Limb (tissue), 2 donors: ENCODE results near the gene MED9.

Source experiments
- DNase-seq, 2 donors: peaks; one replicate each; pipeline ENCODE4 v3.0.0-alpha.2; 2016; ENCODE audit errors: extremely low spot score in 2 of 2

Gene MED9

DNA sequence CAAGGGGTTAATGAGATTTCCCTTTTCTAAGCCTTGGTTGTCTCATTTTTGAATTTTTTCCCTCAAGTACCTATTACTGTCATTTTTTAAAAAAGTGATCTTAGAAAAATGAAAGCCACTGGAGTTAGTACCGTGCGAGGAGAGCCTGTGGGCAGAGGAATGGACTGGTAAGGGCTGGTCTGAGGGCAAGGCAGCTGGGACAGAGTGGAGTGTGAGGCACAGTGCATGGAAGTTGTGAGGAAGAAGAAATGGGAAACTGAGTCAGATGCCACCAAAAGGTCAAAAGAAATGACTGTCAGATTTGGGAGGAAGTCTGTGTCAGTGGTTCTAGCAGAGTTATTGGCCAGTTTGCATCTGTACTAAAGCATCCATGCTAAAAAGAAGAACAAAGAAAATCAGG, 11.2 kb downstream of the MED9 start:
- no peak for DNase-seq

DNA sequence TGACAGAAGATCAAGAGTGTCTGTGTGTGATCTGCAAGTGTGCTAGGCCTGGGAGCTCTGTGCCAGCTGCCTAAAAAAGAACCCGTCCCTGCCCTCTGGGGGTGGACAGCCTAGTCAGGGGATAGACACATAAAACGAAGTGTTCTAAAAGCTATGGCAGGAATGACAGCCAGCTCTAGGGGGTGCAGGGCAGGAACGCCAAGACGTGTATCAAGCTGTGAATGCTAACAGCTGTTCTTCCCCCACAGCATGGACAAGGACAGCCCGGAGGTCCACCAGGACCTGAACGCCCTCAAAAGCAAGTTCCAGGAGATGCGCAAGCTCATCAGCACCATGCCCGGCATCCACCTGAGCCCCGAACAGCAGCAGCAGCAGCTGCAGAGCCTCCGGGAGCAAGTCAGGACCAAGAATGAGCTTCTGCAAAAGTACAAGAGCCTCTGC, 14.3 kb downstream of the MED9 start:
- DNase-seq, result no peak

DNA sequence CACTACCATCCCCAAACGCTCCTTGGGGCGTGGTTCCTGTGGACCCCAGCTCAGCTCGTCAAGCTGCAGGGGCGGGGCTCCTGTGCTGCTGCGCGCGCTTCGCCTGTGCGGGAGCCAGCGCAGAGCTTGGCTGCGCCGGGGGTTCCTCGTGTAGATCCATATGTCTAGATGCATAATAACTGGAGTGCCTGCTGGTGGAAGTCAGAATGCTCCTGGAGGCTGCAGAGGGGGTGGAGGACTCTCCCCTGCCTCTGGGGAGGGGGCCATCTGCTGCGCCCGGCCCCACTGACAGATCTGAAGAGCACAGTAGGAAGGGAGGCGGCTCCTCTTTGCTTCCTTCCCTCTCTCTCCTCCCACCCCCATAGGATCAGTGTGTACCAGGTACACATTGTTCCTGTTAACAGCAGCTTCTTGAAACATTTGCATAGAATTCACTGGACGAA, 14.8 kb downstream of the MED9 start:
- DNase-seq, result no peak

DNA sequence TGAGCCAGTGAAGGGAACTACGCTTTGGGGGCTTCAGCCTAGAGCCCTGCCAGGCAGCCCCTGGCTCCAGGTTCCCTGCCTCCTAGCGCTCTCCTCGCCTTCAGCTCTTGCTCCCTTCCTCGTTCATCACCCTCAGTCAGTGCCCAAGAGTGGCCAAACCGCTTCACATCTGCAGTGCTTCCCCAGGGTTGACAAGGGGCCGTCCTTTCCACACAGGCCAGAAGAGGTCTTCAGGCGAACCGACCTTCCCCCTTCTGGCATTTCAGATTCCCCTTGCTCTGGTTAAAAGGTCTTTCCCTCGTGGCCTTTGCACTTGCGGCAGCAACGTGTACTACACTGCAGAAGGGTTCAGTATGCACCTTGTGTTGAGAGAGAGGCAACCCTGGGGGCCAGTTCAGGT, 15.3 kb downstream of the MED9 start:
- no peak for DNase-seq

DNA sequence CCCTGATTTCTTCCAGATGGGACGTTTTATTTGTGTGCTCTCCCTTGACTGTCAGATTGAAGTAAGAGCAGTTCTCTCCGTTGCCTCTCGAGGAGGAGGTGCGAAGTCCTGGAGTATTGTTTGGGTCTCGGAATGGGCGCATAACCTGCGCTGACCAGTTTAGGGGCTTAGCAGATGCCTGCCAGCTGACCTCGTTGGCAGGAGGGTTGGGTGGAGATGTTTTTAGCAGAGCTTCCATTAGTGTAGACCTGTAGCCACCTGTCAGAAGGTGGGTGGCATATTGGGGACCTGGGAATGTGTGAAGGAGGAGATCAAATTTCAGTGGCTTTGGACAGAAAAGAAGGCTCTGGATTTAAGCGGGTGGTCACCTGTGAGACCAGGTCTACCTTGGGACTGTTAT, 15.8 kb downstream of the MED9 start:
- no peak for DNase-seq

DNA sequence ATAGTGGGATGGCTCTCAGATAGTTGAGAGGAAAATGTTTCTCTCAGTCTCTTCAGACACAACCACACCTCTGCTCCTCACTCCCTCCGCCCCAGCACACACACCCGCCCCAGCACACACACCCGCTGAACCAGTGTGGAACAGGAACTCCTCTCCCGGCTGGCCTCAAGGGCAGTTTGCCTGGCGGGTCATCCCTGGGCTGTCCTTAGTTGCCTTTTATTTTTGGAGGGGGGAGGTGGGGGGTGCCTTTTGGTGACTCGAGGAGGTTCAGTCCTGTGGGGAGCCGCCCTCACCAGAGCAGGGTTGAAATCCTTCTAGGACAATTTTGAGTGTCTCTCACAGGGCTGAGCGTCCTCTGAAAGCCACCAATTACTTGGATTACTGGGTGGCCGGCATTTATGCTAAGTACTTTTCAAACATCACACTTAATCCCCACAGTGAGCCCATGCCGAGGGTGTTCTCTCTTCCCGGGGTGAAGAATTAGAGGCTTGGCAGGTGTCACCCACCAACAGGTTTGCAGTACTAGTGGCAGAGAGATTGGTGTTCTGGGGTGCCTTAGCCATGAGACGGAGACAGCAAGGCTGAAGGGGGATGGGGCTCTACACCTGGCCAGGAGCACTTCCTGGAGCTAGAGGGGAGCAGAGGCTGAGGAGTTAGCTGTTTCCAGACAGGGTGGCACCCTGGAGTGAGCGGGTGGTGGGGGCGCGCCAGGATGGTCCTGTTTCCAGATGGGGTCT, 16.6 kb downstream of the MED9 start:
- peak in 1 of 2 donors; percentile 33 for DNase-seq

DNA sequence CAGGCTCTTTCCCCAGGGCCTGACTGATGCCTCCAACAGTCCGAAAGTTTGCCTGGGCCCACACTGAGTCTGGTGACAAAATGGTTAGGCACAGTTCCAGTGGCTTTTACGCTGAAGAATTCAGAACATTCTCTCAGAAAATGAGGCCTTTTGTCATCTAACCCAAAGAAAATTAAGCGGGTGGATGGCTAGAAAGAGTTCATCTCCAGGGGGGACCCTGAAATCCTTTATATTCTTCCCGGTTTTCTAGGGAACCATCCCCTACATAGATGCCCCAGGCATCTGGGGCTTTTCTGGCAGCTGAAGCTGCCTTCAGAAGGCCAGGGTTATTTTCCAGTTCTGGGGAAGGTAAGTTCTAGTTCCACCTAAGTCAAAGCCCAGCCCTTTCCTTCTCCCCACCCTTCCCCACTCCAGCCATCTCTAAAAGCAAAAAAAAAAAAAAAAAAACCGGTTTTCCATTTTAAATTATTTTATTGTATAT, 17.2 kb downstream of the MED9 start:
- no peak for DNase-seq

DNA sequence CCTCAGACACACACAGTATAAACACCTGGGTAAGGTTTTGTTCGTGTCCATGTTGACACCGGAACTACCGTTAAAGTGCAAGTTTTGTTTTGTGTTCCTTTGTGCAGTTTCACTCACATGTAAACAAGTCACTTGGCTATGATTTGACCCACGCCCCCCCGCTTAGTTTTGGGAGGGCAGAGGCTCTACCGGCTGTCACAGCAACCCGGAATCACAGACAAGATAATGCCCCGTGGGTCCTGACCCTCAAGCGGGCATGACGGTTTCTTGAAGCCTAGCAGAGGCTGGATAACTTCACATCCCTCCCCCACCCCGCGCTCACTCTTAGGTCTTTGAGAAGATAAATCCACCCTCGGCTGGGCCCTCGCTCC, 17.7 kb downstream of the MED9 start:
- no peak for DNase-seq

DNA sequence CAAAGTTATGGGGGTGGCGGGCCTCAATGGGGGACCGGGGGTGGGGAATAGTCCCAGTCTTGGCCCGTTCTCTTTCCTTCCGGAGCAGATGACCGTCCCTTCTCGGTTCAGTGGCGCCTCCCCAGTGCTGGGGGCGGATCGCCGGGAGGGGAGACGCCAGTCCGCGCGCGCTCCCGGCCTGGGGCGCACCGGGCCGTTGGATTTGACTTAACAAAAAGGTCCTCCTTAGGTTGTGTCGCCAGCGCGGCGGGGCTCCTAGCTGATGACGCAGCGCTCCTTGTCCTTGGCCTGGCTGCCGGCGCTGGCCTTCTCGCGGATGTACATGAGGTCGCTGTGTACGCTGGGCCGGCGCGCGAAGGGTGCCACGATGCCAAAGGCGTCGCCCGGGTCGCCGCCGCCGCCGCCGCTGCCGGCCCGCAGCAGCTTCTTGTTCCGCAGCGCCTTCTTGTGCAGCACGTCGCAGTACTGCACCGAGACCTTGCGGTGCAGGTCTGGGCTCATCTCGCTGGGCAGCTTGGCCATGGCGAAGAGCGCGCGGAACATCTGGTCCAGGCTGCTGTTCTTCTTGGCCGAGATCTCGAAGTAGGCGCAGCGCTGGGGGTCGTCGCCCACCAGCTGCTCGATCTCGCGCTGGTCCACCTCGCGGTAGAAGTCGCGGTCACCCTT, 18.2 kb downstream of the MED9 start:
- peak in 1 of 2 donors; percentile 64 for DNase-seq

DNA sequence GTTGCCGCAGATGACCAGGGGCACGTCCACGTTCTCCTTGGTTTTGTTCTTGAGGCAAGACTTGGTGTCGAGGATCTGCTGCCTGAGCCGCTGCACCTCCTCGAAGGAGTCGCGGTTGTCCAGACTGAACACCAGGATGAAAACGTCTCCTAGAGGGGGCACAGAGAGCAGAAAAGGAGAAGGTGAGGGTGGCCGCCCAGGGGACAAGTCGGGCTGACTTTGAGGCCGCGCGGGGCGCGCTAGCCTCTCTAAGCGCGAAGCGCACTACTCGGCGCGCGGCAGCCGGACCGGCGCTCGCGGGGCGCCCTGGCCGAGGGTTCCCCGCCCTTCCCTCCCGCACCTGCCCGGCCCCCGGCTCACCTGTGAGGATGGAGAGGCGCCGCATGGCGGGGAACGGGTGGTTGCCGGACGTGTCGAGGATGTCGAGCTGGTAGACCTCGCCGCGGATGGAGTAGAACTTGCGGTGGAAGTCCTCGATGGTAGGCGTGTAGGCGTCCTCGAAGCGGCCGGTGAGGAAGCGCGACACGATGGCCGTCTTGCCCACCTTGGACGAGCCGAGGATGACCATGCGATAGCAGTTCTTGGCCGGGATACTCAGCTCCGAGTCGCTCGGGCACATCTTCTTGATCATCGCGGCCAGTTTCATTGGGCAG, 18.9 kb downstream of the MED9 start:
- DNase-seq, result peak in 1 of 2 donors; percentile 58

DNA sequence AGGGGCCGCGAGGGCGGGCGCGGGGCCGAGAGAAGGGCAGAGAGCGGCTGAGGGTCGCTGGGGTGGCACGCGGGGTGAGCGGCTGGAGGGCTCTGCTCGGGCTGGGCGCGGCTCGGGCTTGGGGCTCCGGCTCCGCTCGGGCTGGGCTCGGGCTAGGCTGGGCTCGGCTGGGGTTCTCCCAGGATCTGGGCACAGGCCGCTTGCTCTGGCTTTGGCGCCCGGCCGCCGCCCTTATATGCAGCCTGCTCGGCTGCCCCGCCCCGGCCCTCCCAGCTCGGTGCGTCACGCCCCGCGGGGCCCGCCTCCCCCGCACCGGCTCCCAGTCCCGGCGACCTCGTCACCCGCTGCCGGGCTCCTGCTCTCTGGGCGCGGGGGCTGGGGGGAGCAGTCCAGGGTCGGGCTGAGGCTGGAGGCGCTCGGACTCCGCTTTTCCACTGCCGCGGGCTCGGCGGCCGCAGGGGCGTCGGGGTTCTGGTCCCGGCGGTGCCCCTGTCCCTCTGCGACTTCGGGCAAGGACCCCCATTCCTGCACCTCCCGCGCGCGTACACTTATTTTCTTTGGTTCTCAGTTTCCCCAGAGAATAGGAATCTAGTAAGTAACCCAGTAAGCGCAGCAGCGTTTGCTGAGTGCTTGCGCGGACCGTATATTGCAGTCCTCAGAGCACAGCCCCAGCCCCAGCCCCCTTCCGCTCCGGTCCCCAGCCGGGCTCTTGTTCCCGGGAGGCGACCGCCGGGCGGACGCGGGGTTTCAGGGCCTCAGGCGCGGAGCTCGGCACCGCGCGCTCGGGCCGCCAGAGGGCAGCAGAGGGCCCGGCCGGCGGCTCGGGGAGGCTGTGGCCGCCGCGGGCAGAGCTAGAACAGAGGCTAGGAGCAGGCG, 19.6 kb downstream of the MED9 start, which contains the start of gene RASD1:
TSS of gene RASD1 (minus strand) at position 207 of the 876 bp plus-strand sequence. CDS start 214 bp downstream, outside the sequence.
- peak; percentile 80 to 90 for DNase-seq

DNA sequence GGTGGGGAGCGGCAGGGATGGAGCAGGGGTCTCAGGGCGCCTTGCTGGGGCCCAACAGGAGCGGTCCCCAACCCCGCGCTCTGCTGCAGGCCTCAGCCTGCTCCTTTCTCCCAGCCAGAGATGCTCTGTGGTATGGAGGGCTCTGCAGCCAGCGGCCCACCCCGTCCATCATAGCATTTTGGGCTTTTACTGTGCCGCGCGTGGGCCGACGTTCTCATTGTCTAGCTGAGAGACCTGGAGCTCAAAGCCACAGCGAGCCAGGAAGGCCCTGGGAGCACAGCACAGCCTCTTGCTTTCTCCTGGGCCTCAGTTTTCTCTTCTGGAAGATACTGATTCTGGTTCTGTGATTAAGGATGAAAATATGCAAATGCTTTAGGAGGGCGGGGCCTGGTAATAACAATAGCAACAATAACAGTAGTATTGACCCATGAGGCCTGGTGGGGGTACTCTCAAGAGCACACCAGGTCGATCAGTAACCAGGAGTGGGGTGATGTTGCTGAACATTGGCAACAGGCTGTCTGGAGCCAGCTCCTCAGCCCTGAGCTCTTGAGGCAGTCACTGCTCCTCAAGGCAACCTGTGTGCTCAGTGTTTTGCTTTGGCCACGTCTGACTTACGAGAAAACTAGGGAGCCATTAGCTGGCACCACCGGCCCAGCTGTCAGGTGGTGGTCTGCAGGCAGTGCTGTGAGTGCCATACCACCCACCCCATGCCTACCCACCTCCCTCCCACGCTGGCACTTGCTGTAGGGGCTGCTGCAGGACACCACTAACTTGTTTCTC, 20.5 kb downstream of the MED9 start:
- DNase-seq, result no peak

DNA sequence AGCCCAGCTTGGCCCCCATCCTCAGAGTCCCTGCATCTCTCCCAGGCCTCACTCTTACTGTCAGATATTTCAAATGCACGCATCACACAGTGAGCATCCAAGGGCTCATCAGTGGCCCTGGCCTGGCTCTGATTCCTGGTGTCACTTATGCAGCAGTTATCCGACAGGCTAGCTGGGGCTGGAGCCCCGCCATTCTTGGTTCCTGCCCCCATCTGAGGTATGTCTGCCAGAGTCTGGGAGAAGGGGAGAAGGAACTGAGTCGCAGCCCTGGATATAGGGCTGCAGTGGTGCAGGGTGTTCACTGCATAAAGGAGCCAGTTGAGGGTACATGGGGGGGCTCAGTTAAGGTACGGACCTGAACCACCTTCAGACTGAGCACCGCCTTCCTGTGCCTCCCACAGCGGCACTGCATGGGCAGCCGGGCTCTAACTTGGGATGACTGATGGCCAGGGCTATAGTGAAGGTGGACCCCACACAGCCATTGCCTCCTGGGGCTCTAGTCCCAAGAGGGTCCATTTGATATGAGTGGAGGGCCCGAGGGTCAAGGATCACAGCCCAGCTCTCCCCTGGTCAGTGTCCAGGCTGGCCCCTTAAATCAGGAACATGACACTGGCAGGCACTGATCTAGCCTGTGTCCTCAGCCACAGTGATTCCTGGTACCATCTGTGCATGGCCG, 21.2 kb downstream of the MED9 start:
- no peak for DNase-seq

DNA sequence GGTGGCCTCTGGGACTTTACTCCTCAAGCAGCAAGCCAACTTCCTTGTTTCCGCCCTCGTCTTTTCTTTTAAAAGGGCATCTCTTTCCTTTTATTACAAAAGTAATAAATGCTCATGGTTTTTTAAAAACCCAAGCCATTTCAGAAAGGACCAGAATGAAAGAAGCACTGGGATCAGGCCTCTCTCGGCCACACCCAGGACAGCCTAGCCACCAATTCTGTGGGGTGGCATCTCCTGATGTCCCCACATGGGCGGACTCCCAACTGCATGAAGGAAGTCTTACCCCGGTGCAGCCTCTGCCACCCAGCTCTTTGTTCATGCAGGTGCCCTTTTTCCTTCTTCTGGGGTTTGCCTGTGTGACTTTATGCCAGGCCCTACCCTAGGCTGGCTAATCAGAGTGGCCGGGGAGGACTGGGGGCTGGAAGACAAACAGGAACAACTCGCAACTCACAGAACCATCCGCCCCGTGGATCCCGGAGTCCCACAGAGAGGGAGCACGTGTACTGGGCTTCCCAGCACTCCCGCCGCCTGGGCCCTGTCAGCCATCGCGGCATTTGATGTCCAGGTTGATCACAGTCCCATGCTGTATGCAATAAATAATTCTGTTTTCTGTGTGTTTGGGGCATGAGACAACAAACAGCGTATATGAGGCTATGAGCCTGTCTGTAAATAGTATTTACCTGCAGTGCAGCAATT, 22.0 kb downstream of the MED9 start:
- DNase-seq, result no peak

DNA sequence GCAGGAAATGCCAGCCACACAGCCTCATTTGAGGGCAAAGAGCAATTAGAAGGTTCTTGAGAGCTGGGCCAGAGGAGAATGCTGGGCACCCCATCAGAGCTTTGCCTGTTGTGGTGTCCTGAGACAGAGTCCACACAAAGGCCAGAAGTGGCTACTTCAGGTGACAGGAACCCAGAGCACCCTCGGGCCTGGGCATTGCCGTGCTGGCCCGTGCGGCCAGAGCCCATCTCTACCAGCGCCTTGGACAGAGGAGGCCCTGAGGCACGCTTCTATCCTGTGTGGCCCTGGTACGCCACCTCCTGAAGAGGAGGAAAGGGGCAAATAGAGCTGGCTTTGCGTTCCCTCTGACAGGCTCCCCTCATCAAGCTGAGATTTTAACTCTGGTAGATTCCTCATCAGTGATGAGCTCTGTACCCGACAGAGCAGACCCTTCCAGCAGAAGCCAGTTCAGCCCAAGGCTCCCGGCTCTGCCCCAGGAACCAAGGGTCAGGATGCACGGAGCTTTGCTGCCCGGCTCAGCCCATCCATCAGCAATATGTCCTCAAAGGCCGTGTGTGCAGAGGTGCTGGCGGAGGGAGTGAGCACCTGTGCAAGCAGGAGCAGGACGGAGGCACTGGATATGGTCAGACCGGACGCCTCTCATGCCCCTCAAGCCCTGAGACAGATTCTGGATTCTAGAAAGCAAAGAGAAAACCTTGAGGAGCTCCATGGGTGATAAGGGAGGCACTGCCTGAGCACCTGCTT, 22.8 kb downstream of the MED9 start:
- peak in 1 of 2 donors; percentile 21 for DNase-seq

DNA sequence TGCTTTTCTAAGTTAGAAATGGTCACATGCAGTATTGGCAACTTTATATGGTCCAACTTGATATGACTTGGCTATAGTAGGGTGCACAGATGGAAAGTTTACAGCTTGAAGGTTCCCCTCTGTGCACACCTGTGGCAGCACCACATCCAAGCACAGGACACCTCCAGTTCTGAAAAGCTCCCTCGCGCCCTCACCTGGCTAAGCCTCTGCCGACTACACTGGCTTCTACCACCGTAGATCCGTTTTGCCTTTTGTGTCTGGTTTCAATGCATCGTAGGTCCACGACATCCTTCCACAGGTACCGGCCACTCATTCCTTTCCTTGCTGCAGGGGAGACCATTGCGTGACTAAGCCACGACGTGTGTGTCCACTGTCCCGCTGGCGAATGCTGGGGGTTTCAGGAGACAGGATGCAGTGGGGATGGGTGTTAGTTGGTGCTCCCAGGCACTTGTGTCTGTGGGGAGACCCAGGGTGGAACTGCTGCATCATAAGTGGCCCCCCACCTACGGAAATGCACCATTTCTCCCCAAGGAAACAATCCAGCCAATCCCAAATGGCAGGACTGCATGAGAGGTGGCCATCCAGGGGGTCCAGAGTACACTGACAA, 24.3 kb downstream of the MED9 start:
- no peak for DNase-seq

DNA sequence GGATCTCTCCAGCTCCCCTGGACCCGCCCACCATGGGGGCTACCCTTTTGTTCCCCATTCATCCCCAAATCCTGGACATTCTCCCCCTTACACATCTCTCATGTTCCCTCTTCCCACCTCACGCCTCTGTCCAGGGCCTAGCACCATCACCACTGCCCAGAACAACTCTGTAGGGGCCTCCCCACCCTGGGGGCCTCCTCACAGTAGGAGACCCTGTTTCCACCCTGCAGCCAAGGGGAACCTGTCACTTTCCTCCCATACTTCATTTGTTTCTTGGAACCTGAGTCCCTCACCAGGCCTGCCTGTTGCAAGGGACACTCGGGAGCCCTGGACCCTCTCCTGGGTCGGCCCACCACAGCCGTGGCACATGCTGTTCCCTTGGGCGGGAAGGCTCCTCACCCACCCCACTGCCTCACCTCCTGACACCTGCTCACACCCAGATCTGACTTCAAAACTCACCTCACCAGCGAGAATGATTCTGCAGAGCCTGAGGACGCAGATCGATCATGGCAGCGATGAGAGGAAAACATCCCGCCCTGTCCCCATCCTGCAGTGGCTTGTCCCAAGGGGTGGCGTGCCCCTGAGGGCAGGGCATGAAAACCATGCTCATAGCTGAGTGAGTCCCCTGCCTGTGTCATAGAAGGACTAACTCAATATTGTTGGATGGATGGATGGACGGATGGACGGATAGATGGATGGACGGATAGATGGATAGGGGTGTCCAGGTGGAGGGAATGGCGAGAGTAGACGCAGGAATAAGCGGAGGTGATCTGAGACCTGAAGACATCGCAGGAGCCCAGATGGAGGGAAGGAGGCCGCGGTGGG, 26.2 kb downstream of the MED9 start:
- no peak for DNase-seq
